Aorta (tissue), 5 donors: ENCODE results near the gene ARFGAP3. TPM values are rescaled to one million over a fixed set of nuclear protein-coding genes. Genes with fewer than 3 reads are reported as not detected.

Experiments
- ATAC-seq: fragments of 200-7000 bp; cut with Tn5 transposase; one replicate; pipeline ENCODE4 v1.9.1; 2022; ENCODE audit warnings: moderate library complexity; ENCODE audit not compliant: low FRiP score
- DNase-seq, 2 donors: peaks; one replicate each; pipeline ENCODE4 v3.0.0-alpha.2; 2020
- H3K27ac ChIP-seq, 2 donors: one replicate each; pipeline ENCODE4 v1.5.1; 2013; ENCODE audit warnings: low read length in 2 of 2, mild to moderate bottlenecking in 2 of 2, moderate library complexity in 2 of 2, control low read depth in 1 of 2, inconsistent platforms in 1 of 2, low read depth in 1 of 2
- H3K27me3 ChIP-seq, 2 donors: one replicate each; pipeline ENCODE4 v1.6.1; 2013; ENCODE audit warnings: control low read depth in 1 of 2, low read length in 1 of 2, mild to moderate bottlenecking in 1 of 2, moderate library complexity in 1 of 2; ENCODE audit not compliant: insufficient read depth in 2 of 2, control insufficient read depth in 1 of 2
- H3K36me3 ChIP-seq, 2 donors: one replicate each; pipeline ENCODE4 v1.6.1; 2013; ENCODE audit warnings: control low read depth in 1 of 2, low read length in 1 of 2, mild to moderate bottlenecking in 1 of 2; ENCODE audit not compliant: insufficient read depth in 2 of 2, control insufficient read depth in 1 of 2
- H3K4me1 ChIP-seq, 2 donors: one replicate each; pipeline ENCODE4 v1.6.1; 2013; ENCODE audit warnings: low read length in 2 of 2, control low read depth in 1 of 2, mild to moderate bottlenecking in 1 of 2, moderate library complexity in 1 of 2; ENCODE audit not compliant: insufficient read depth in 2 of 2, control insufficient read depth in 1 of 2
- H3K4me3 ChIP-seq, 2 donors: one replicate each; pipeline ENCODE4 v1.5.1; 2013; ENCODE audit warnings: low read length in 2 of 2, control low read depth in 1 of 2, mild to moderate bottlenecking in 1 of 2
- H3K9me3 ChIP-seq: one replicate; pipeline ENCODE4 v1.6.1; 2013; ENCODE audit warnings: mild to moderate bottlenecking, low read length; ENCODE audit not compliant: control insufficient read depth
- WGBS, 2 donors: extraction: QIAGEN DNeasy Blood & Tissue Kit; methylation state at CpG; one replicate each; pipeline ENCODE4 v1.1.7; 2013; 5-methylcytosine and 5-hydroxymethylcytosine counted together
- intact Hi-C, 2 donors: fragments of 100-400 bp; cut with DNase I; formaldehyde crosslinking; loops; one replicate each; pipeline versions ENCODE4 v1.14.2 to v1.15.0; 2022
- polyA plus RNA-seq, 2 donors: library from polyadenylated mRNA; stranded (reverse); fragments of 200-250 nt; gene quantifications; one replicate each; pipeline ENCODE4 v1.2.3, GENCODE V29; 2013
- total RNA-seq, 2 donors: library from RNA; stranded (reverse); fragmentation: NEBNext Ultra II Directional; extraction: Animal tissue kit (Norgen Biotek cat#: 25700); gene quantifications; one replicate each; pipeline ENCODE4 v1.2.1, GENCODE V29; 2021
- donor health status: healthy with polysubstance abuse.
- donor health status: Bipolar disorder and iron deficiency.
- donor health status: DM: no; HTN: no; CAD: no.
- donor health status: DM: no; HTN: no; CAD: no.
- donor health status: DM: yes; HTN: yes; CAD: no.

ARFGAP3 gene
- total and polyA plus RNA-seq, 4 donors = 40.1 to 60.5 (median 44.8) TPM

DNA sequence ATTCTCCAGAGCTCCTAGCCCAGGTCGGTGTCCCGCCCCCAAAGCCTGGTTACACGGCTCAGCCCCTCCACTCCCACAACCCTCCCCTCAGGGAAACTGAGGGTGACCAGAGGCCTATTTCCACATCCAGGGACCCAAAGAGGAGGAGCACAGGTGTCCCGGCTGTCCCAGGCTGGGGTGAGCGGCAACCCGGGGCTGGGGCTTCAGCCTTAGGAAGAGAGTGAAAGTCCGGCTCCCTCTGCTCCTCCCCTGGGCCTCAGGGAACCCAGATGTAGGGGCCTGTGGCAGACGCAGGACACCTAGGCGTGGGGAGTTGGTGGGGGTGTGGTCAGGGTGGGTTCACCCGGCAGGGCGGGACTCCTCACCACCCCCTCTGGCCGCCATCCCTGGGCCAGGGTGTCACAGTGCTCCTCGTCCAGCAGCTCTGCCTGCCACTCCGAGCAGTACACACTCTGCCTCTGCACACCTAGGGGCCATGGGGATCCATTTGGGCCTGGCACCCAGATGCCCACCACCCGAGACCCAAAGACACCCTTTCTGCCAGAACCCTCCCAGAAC is 63.1 kb downstream of the ARFGAP3 start:
- intact Hi-C loops = no loop called here
- no peak for ATAC-seq
- Histone ChIP-seq H3K27me3 (no peaks in the 10 kb centered on the region), H3K27ac (no peak overlapping the region), H3K9me3 (no peaks in the 10 kb centered on the region), H3K4me1 (no peaks in the 10 kb centered on the region), H3K4me3 (no peak overlapping the region), H3K36me3 (peaks cover 0 to 3% of the 10 kb centered on the region in 2 donors)
- peak in 1 of 2 donors; percentile 62 for DNase-seq
- 77 to 79% methylated on average over 15 of the region's 15 CpGs for WGBS, 2 donors

DNA sequence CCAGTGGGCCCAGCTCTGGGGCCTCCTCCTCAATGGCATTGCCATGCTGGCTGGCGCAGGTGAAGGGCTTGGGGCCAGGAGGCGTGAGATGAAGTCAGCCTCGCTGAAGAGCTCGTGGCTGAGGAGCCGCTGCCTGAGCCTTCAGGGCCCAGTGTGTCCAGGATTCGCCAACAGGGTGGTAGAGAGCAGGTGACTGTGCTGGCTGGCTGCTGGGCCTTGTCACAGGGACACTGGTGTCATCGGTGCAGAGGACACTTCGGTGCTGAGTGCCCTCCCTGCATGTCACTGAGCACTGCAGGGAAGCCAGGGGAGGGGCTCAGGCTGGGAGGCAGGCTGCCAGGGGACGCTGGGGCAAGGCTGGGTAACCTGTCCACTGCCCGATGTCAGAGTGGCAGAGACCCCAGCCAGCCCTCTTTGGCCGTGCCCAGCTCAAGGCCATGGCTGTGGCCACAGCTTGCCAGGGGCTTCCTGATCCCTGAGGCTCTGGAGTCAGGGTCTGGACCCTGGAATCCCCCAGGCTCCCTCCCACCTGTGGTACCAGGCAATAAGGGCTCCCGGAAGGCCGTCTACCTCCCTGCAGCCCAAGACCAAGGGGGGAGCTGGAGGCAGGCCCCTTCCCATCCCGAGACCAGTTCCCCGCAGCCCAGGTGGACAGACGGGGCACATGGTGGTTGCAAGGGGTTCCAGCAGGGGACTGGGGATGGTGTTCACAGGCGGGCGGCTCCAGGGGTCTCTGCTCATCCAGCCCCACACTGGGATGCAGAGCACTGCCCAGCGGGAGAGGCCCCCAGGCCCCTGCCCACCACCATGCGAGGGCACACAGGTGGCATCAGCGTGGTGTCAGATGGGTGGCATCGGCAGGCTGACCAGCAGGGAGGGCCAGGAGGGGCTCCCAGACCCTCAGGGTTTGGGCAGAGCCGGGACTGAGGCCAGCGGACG is 63.9 kb downstream of the ARFGAP3 start:
- H3K4me3 ChIP-seq = no peak overlapping the region
- WGBS, 2 donors = 68 to 79% methylated on average over 22 to 25 of the region's 25 CpGs
- ATAC-seq = peak; percentile 20
- peak in 1 of 2 donors; percentile 74 for DNase-seq
- H3K27ac ChIP-seq = no peak overlapping the region
- H3K4me1 ChIP-seq = no peaks in the 10 kb centered on the region
- intact Hi-C loops = no loop called here
- peaks cover 0 to 3% of the 10 kb centered on the region in 2 donors for H3K36me3 ChIP-seq
- H3K27me3 ChIP-seq = no peaks in the 10 kb centered on the region
- H3K9me3 ChIP-seq = no peaks in the 10 kb centered on the region

DNA sequence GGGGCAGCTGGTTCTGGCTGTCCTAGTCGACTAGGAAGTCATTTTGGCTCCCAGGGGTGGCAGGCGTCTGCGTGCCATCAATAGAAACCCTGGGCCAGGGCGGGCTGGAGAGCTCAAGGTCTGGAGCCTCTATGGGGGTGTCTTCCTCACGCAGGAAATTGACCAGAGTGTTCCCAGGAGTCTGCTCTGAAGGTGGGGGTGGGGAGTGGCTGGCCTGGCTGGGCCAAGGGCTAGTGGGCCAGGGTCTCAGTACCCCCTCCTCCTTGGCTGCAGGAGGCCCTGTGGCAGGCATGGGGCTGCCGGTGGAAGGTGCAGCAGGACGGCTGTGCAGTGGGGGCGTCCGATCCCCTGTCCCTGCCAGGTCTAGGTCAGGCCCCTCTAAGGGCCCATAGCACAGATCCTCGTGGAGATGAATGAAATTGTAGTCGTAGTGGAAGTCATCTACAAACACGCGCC is 64.6 kb downstream of the ARFGAP3 start:
- intact Hi-C loops = no loop called here
- whole genome bisulfite sequencing, 2 donors = 75 to 82% methylated on average over 13 of the region's 13 CpGs
- no peaks in the 10 kb centered on the region for H3K4me1 ChIP-seq
- H3K36me3 ChIP-seq = peaks cover 0 to under 1% of the 10 kb centered on the region in 2 donors
- H3K27me3 ChIP-seq = no peaks in the 10 kb centered on the region
- peak; percentile 11 for ATAC-seq
- no peak overlapping the region for H3K27ac ChIP-seq
- H3K9me3 ChIP-seq = no peaks in the 10 kb centered on the region
- H3K4me3 ChIP-seq = no peak overlapping the region
- peak in 1 of 2 donors; percentile 54 for DNase-seq

DNA sequence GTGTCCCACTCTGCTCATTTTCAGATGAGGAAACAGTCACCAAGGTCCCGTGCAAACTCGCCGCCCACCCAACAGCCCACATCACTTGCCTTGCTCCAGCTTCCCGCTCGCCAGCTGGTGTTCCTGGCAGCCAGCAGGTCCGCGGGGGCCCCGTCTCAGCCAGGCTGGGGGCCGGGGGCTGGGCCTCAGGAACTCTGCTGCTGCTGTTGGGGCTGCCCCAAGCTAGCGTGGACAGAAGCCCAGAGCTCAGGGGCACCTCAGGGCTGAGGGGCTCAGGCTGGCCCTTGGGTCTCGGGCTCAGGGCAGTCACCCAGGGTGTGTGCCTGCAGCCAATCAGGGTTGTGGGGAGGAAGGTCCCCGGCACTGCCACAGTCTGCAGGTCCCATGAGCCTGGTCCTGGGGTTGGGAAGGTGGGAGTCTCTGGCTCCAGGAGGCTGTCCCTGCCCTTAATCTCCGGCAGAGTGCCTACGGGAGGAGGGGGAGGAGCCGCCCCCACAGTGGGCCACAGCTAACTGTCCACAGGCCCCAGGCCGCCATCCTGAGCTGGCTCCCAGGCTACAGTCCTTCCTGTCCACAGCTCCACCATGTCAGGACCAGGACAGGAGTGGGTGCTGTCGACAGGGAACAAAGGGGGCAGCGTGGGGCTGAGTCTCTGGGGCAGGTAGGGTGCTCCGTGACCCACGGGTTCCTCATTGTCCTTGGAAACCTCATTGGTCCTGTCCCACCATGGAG is 65.2 kb downstream of the ARFGAP3 start:
- Histone ChIP-seq H3K36me3 (no peaks in the 10 kb centered on the region), H3K9me3 (no peaks in the 10 kb centered on the region), H3K27ac (no peak overlapping the region), H3K4me3 (no peak overlapping the region), H3K4me1 (no peaks in the 10 kb centered on the region), H3K27me3 (no peaks in the 10 kb centered on the region)
- DNase-seq = peak in 1 of 2 donors; percentile 78
- intact Hi-C loops = no loop called here
- WGBS, 2 donors = 30 to 38% methylated on average over 19 to 20 of the region's 20 CpGs
- ATAC-seq = peak; percentile 8

DNA sequence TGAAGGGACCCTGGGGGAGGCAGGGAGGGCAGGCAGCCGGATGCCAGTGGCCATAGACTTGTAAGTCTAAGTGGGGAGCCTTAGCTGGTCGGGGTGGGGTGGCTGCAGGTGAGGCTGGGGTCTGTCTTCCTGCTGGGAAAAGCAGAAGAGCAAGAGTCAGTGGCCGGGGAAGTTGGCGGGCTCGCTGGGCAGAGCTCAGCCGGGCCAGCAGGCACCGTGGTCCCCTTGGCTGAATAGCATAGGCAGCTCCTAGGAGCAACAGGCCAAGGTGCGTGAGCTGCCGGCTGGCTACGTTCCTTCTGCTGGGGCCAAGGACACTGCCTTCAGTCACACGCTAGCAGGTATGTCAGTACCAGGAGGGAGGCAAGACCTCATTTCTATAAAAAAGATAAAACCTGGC is 68.6 kb downstream of the ARFGAP3 start:
- Histone ChIP-seq H3K27me3 (no peaks in the 10 kb centered on the region), H3K4me3 (no peak overlapping the region), H3K4me1 (no peaks in the 10 kb centered on the region), H3K9me3 (no peaks in the 10 kb centered on the region), H3K27ac (no peak overlapping the region), H3K36me3 (no peaks in the 10 kb centered on the region)
- 90 to 93% methylated on average over 11 of the region's 11 CpGs for WGBS, 2 donors
- no peak for ATAC-seq
- DNase-seq = no peak
- intact Hi-C loops = loop anchor here in 1 of 2 donors (10.0 kb wide), 1 partner anchor 124 kb away; no protein-coding TSS in a partner anchor

DNA sequence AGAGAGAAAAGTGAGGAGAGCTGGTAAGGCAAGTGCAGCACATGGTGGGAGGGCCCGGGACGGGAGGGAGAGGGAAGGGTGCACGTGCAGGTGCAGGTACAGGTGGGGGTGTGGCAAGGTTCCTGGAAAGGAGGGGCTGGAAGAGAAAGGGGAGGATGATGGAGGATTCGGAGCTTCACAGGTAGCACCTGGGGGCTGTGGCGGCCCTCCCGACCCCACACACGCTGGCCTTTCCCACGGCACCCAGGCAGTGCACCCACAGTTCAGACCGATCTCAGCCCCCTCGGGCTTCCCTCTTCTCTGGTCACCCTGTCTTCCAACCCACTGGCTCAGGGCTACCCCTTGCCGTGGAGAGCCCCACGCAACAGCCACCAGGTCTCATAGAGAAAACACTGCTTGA is 69.1 kb downstream of the ARFGAP3 start:
- no peaks in the 10 kb centered on the region for H3K36me3 ChIP-seq
- no peak overlapping the region for H3K27ac ChIP-seq
- no peaks in the 10 kb centered on the region for H3K27me3 ChIP-seq
- H3K9me3 ChIP-seq = no peaks in the 10 kb centered on the region
- intact Hi-C loops = loop anchor here in 1 of 2 donors (10.0 kb wide), 1 partner anchor 123 kb away; no protein-coding TSS in a partner anchor
- no peak overlapping the region for H3K4me3 ChIP-seq
- DNase-seq = no peak
- ATAC-seq = no peak
- no peaks in the 10 kb centered on the region for H3K4me1 ChIP-seq
- 86 to 89% methylated on average over 11 to 12 of the region's 12 CpGs for WGBS, 2 donors

DNA sequence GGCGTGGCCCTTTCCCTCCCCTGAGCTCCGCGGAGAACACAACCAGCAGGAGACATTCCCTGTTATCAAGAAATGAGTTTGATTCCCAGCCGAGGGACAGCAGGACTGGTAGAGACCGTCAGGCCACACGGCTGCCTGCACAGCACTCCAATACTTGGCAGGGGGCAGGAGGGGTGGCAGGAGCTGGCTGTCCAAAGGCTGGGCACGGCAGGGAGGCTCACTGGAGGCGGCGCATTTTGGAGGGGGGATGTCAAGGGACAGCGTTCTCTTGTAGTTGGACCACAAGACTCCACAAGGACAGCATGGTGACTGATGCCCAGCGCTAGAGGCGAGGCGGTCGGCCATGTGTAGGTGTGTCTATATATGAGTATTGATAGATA is 69.7 kb downstream of the ARFGAP3 start:
- H3K4me3 ChIP-seq = no peak overlapping the region
- no peak for ATAC-seq
- WGBS, 2 donors = 85 to 91% methylated on average over 14 of the region's 14 CpGs
- H3K9me3 ChIP-seq = no peaks in the 10 kb centered on the region
- intact Hi-C loops = loop anchor here in 1 of 2 donors (10.0 kb wide), 1 partner anchor 123 kb away; no protein-coding TSS in a partner anchor
- H3K36me3 ChIP-seq = no peaks in the 10 kb centered on the region
- no peaks in the 10 kb centered on the region for H3K27me3 ChIP-seq
- no peak for DNase-seq
- H3K4me1 ChIP-seq = no peaks in the 10 kb centered on the region
- H3K27ac ChIP-seq = no peak overlapping the region

DNA sequence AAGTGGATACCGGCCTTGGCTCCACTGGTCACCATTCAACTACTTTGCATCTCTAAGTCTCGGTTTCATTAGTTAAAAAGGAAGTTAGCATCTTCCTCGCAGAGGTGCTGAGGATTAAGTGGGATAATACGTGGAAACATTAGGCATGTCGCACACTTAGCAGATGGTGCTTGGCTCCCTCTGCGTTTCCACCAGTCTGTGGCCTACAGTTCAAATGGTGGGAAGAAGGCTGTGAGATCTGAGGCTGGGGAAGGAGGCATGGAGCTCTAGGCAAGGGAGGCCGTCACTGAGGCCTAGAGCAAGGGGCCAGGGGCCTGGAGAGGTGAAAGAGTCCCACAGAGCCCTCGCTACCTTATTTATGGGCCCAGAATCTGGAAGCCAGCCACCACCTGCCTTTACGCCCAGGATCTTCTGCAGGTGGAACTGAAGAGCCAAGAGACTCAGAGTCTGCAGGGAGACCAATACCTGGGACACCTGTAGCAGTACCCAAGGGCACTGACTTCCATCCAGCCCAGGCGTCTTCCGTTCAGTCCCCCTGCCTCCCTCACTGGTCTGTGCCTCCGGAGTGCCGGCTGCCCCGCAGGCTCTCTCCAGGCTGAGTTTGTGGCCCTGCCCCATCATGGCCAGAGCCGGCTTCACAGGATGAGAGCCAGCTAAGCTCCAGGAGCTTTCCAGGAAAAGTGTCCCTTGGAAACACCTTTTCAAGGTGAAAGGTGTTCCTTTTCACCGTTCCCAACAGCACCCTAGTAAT is 70.3 kb downstream of the ARFGAP3 start:
- Histone ChIP-seq H3K4me1 (no peaks in the 10 kb centered on the region), H3K27ac (no peak overlapping the region), H3K4me3 (no peak overlapping the region), H3K36me3 (no peaks in the 10 kb centered on the region), H3K27me3 (no peaks in the 10 kb centered on the region), H3K9me3 (no peaks in the 10 kb centered on the region)
- ATAC-seq (no peak), DNase-seq (no peak)
- intact Hi-C loops = loop anchor here in 1 of 2 donors (10.0 kb wide), 1 partner anchor 122 kb away; no protein-coding TSS in a partner anchor
- 92 to 93% methylated on average over 16 of the region's 16 CpGs for WGBS, 2 donors
